NK-92 (cell line): ENCODE measurements around the gene PRR14L.
"Not testable (repeated sequence)": the region's sequence is repeated elsewhere in the genome, so short reads cannot be mapped to it uniquely, and the experiment has no call there.

Experiments used
- DNase-seq: peaks from one replicate; lab custom pipeline; 2025; ENCODE audit not compliant: unreplicated experiment; lab: John Stamatoyannopoulos, UW

The PRR14L gene

GRCh38 chr22:31742115-31742514 lies 7.8 kb downstream of the PRR14L start:
- no peak for DNase-seq

- DNase-seq, result not testable (repeated sequence)
These were observed 9.6 kb downstream of the PRR14L start for GRCh38 chr22:31740314-31740713.

- no peak for DNase-seq
These were observed 10.1 kb downstream of the PRR14L start for GRCh38 chr22:31739795-31740201.

GRCh38 chr22:31738566-31738965 lies 11.4 kb downstream of the PRR14L start:
- no peak for DNase-seq

- DNase-seq, result no peak
These were observed 12.0 kb downstream of the PRR14L start for GRCh38 chr22:31737932-31738331.

GRCh38 chr22:31736458-31736857 lies 13.5 kb downstream of the PRR14L start:
- DNase-seq, result no peak

GRCh38 chr22:31734512-31734911 lies 15.4 kb downstream of the PRR14L start:
- no peak for DNase-seq

- no peak for DNase-seq
These were observed 16.3 kb downstream of the PRR14L start for GRCh38 chr22:31733580-31734079.

- no peak for DNase-seq
These were observed 17.7 kb downstream of the PRR14L start for GRCh38 chr22:31732089-31732829.

- no peak for DNase-seq
These were observed 19.6 kb downstream of the PRR14L start for GRCh38 chr22:31730344-31730711.

GRCh38 chr22:31728857-31729256 lies 21.1 kb downstream of the PRR14L start:
- DNase-seq, result no peak

- DNase-seq, result no peak
These were observed 23.2 kb downstream of the PRR14L start for GRCh38 chr22:31726692-31727091.

- DNase-seq, result no peak
These were observed 26.2 kb downstream of the PRR14L start for GRCh38 chr22:31723723-31724122.

- no peak for DNase-seq
These were observed 30.0 kb downstream of the PRR14L start for GRCh38 chr22:31719850-31720471.

GRCh38 chr22:31715147-31715778 lies 34.7 kb downstream of the PRR14L start:
- DNase-seq, result no peak

- DNase-seq, result not testable (repeated sequence)
These were observed 38.7 kb downstream of the PRR14L start for GRCh38 chr22:31711226-31711625.

- no peak for DNase-seq
These were observed 42.4 kb downstream of the PRR14L start for GRCh38 chr22:31707519-31707918.

- no peak for DNase-seq
These were observed 54.5 kb downstream of the PRR14L start for GRCh38 chr22:31695423-31695822.

- DNase-seq, result not testable (repeated sequence)
These were observed 55.9 kb downstream of the PRR14L start for GRCh38 chr22:31694046-31694445.

- no peak for DNase-seq
These were observed 57.6 kb downstream of the PRR14L start for GRCh38 chr22:31692186-31692886.

- no peak for DNase-seq
These were observed 58.5 kb downstream of the PRR14L start for GRCh38 chr22:31691408-31691807.
